Activated T-helper 1 cell treated with anti-CD3 and anti-CD28 coated beads, Interleukin-12 subunit alpha, Interleukin-12 subunit beta, Interleukin-2, Interleukin-4 antibody, amounts not matched to agents 30 ng/mL and 10 ng/mL and 1 ng/mL, durations not matched to agents 14 hours and 24 hours and 36 hours (primary cell): ENCODE results near the gene TMSB10. TPM values are rescaled to one million over a fixed set of nuclear protein-coding genes. Genes with fewer than 3 reads are reported as not detected.
"Not testable (repeated sequence)": the region's sequence is repeated elsewhere in the genome, so short reads cannot be mapped to it uniquely, and the experiment has no call there.

Experiments
- DNase-seq: peaks from one replicate; pipeline ENCODE4 v3.0.0; 2021; ENCODE audit warnings: low spot score
- H3K27ac Mint-ChIP-seq: one replicate; pipeline ENCODE4 v1.8.0; 2021; ENCODE audit warnings: mild to moderate bottlenecking, mixed read lengths
- H3K27me3 Mint-ChIP-seq: one replicate; pipeline ENCODE4 v1.8.0; 2022; ENCODE audit warnings: mild to moderate bottlenecking, moderate library complexity, mixed read lengths; ENCODE audit not compliant: insufficient read depth
- H3K36me3 Mint-ChIP-seq: one replicate; pipeline ENCODE4 v1.8.0; 2021; ENCODE audit warnings: low read depth, mixed read lengths
- H3K4me1 Mint-ChIP-seq: one replicate; pipeline ENCODE4 v1.8.0; 2021; ENCODE audit warnings: low read depth, mixed read lengths
- H3K4me3 Mint-ChIP-seq: one replicate; pipeline ENCODE4 v1.8.0; 2021; ENCODE audit warnings: mild to moderate bottlenecking, moderate library complexity, mixed read lengths
- H3K9me3 Mint-ChIP-seq: one replicate; pipeline ENCODE4 v1.8.0; 2021; ENCODE audit warnings: mixed read lengths
- intact Hi-C: fragments of 100-400 bp; cut with micrococcal nuclease; formaldehyde crosslinking; loops from one replicate; pipeline ENCODE4 v1.15.1; 2024
- total RNA-seq: library from RNA; stranded (reverse); gene quantifications from 2 replicates; pipeline ENCODE4 v1.2.3, GENCODE V29; 2022

TMSB10 gene
- total RNA-seq, result 2,415 and 2,510 TPM in 2 replicates

DNA sequence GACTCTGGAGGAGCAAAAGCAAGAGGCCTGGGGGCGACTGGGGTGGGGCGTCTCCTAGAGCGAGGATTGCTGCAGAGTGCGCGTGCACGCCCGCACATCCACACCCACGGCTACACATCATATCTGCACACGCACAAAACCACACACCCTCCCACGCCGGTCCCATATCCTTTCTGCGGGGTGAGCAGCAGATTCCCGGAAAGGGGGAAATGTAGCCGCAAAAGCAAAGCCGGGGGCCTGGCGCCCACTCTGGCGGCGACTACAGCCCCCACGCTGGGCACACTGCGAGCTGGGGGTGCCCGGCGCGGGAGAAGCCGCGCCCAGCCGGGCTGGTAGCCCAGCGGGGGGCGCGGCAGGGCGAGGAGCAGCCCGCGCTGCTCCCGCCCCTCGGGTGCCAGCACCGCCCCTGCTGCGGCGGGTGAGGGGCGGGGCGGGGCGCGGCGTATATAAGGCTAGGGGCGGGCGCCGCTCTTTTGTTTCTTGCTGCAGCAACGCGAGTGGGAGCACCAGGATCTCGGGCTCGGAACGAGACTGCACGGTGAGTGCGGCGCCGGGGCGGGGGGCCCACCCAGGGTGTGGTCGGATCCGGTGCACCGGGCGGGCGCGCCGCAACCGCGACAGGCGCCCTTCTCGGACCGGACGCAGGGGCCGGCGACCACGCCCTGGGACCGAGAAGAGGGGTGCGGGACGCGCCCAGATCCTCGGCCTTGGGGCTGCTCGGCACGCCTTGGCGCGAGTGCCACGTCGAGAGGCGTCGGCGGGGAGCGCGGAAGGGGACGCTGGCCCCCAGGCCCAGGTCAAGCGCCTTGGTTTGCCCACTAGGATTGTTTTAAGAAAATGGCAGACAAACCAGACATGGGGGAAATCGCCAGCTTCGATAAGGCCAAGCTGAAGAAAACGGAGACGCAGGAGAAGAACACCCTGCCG, at the start of gene TMSB10:
TSS of gene TMSB10 (plus strand) at position 476 of the 927 bp plus-strand sequence.
- Mint-ChIP-seq H3K27ac (peak within 1 kb of the TSS; percentile 95), H3K4me3 (peak within 1 kb of the TSS; percentile 97), H3K9me3 (peaks cover 23% of the 10 kb centered on the region), H3K27me3 (no peaks in the 10 kb centered on the region), H3K36me3 (peaks cover 37% of the 10 kb centered on the region), H3K4me1 (peaks cover 78% of the 10 kb centered on the region)
- DNase-seq, result peak; percentile 88
- intact Hi-C loops, result loop anchor here (1.0 kb wide), 9 partner anchors 7 to 88 kb away; no protein-coding TSS in a partner anchor

- DNase-seq, result no peak
- peak overlapping the region; percentile 83 for H3K27ac Mint-ChIP-seq
- H3K9me3 Mint-ChIP-seq, result peaks cover 19% of the 10 kb centered on the region
- intact Hi-C loops, result loop anchor here (1.0 to 5.0 kb wide), 2 partner anchors 9 to 338 kb away; partner anchors contain the start of gene DNAH6
- no peaks in the 10 kb centered on the region for H3K27me3 Mint-ChIP-seq
- peaks cover 45% of the 10 kb centered on the region for H3K36me3 Mint-ChIP-seq
- peaks cover 85% of the 10 kb centered on the region for H3K4me1 Mint-ChIP-seq
- H3K4me3 Mint-ChIP-seq, result peak overlapping the region; percentile 72
Measured at GRCh38 chr2:84855731-84856130, 49.7 kb upstream of the TMSB10 start.

DNA sequence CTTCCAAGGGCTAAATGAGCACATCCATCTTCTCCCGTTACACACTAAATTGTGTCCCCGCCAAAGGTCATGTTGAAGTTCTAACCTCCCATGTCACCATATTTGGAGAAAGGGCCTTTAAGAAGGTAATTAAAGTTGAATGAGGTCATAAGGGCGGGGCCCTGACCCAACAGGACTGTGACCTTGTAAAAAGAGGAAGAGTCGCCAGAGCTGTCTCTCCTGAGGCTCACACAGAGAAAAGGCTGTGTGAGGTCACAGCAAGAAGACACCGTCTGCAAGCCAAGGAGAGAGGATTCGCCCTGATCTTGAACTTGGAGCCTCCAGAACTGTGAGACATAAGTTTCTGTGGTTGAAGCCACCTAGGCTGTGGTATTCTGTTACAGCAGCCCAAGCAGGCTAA, 48.7 kb upstream of the TMSB10 start:
- peaks cover 40% of the 10 kb centered on the region for H3K36me3 Mint-ChIP-seq
- H3K4me3 Mint-ChIP-seq, result peak overlapping the region; percentile 72
- peak; percentile 33 for DNase-seq
- H3K27ac Mint-ChIP-seq, result peak overlapping the region; percentile 83
- intact Hi-C loops, result loop anchor here (1.0 to 5.0 kb wide), 2 partner anchors 10 to 339 kb away; partner anchors contain the start of gene DNAH6
- peaks cover 19% of the 10 kb centered on the region for H3K9me3 Mint-ChIP-seq
- peaks cover 85% of the 10 kb centered on the region for H3K4me1 Mint-ChIP-seq
- H3K27me3 Mint-ChIP-seq, result no peaks in the 10 kb centered on the region

- H3K27ac Mint-ChIP-seq, result peak overlapping the region; percentile 41
- H3K4me1 Mint-ChIP-seq, result peaks cover 86% of the 10 kb centered on the region
- peaks cover 38% of the 10 kb centered on the region for H3K36me3 Mint-ChIP-seq
- H3K4me3 Mint-ChIP-seq, result peak overlapping the region; percentile 72
- peaks cover 13% of the 10 kb centered on the region for H3K9me3 Mint-ChIP-seq
- intact Hi-C loops, result loop anchor here (5.0 kb wide), 1 partner anchor 340 kb away; the partner anchor contains the start of gene DNAH6
- H3K27me3 Mint-ChIP-seq, result no peaks in the 10 kb centered on the region
- DNase-seq, result no peak
Measured at GRCh38 chr2:84857566-84857965, 47.9 kb upstream of the TMSB10 start.

GRCh38 chr2:84858123-84858522, 47.3 kb upstream of the TMSB10 start:
- intact Hi-C loops, result loop anchor here (5.0 kb wide), 1 partner anchor 341 kb away; the partner anchor contains the start of gene DNAH6
- H3K27me3 Mint-ChIP-seq, result no peaks in the 10 kb centered on the region
- H3K27ac Mint-ChIP-seq, result peak overlapping the region; percentile 28
- DNase-seq, result no peak
- H3K4me1 Mint-ChIP-seq, result peaks cover 91% of the 10 kb centered on the region
- peaks cover 33% of the 10 kb centered on the region for H3K36me3 Mint-ChIP-seq
- H3K9me3 Mint-ChIP-seq, result peaks cover 7% of the 10 kb centered on the region
- H3K4me3 Mint-ChIP-seq, result no peak overlapping the region

DNA sequence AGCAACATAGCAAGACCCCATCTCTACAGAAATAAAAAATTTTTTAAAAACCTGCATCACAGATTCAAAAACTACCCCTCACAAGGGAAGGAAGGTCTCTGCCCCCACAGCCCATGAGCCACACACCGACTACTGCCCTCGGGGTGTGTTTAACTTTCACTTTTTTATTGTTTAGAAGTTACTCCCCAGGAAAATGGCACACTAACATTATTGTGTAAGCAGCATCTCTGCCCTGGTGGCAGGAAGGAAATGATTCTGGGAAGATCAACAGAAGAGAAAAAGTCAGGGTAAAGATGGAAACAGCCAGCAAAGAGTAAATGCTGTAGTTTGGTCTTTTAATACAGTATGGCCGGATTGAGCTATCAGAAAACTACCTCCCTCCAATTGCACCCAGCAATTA, 46.5 kb upstream of the TMSB10 start:
- DNase-seq, result no peak
- Mint-ChIP-seq H3K36me3 (peaks cover 31% of the 10 kb centered on the region), H3K27me3 (no peaks in the 10 kb centered on the region), H3K27ac (peak overlapping the region; percentile 46), H3K4me3 (peak overlapping the region; percentile 34), H3K4me1 (peaks cover 91% of the 10 kb centered on the region), H3K9me3 (peaks cover 4% of the 10 kb centered on the region)
- intact Hi-C loops, result loop anchor here (5.0 kb wide), 1 partner anchor 342 kb away; the partner anchor contains the start of gene DNAH6

DNA sequence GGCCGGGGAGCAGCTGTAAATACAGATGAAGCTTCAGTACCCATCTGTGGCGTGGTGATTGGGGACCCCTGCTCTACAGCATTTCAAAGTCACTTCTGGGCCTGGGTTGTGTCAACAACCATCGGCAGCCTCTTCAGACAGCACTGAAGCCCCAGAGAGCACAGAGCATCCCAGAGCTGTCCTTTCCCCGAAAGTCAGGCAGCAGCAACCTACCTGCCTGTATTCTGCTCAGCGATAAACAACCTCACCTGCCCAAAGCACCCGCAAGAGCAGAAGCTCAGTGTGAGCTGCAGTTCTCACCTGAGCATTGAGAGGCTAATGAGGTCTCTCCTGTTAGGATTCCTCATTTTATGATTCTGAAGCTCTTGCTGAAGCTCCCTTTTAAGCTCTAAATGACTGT, 43.9 kb upstream of the TMSB10 start:
- no peaks in the 10 kb centered on the region for H3K9me3 Mint-ChIP-seq
- no peak for DNase-seq
- no peak overlapping the region for H3K4me3 Mint-ChIP-seq
- H3K36me3 Mint-ChIP-seq, result peaks cover 35% of the 10 kb centered on the region
- intact Hi-C loops, result no loop called here
- no peak overlapping the region for H3K27ac Mint-ChIP-seq
- H3K4me1 Mint-ChIP-seq, result peaks cover 88% of the 10 kb centered on the region
- H3K27me3 Mint-ChIP-seq, result no peaks in the 10 kb centered on the region

DNA sequence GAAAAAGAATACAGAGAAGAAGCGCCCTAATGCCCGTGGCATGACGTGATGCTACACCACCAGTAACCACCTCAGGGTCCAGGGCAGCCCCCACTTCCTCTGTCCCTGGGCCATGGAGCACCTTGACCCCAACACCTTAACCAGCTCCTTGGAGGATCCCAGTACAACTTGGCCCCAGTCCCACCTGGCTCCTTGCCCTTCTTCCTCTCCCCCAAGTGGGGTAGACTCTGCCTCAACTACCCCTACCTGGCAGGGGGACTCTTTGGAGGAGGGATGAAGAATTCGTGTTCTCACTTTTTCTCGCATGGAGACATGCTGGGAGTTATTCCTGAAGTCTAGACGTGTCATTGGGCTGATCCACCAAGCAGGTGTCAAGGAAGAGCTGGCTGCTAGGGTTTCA, 43.5 kb upstream of the TMSB10 start:
- no peak overlapping the region for H3K27ac Mint-ChIP-seq
- peaks cover 32% of the 10 kb centered on the region for H3K36me3 Mint-ChIP-seq
- no peak for DNase-seq
- H3K9me3 Mint-ChIP-seq, result no peaks in the 10 kb centered on the region
- intact Hi-C loops, result no loop called here
- no peaks in the 10 kb centered on the region for H3K27me3 Mint-ChIP-seq
- no peak overlapping the region for H3K4me3 Mint-ChIP-seq
- H3K4me1 Mint-ChIP-seq, result peaks cover 88% of the 10 kb centered on the region

DNA sequence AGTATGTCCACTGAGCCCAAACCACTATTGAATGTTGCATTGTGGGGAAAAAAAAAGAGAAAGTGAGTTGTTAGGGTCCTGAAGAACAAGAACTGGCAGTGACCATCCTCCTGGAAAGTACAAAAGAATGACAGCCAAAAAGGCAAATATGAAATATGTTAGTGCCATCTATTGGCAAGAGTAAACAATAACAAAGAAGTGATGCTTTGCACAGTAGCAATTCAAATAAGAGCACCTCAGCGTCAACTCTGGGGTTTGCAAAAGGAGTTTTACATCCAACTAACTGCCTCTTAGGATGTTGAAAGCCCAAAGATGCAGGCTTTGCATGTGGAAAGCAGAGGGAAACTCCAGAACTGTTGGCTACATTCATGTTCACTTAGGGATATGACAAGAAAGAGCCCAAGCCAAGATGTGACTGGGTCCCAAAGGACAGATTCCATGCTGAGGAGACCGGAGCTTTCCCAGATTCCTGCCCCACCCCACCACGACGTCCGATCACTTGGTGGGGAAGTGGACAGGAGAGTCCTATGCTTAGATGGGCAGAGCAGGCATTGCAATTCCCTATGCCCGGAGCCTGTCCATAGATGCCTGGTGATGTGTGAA, 40.2 kb upstream of the TMSB10 start:
- no peaks in the 10 kb centered on the region for H3K27me3 Mint-ChIP-seq
- H3K4me1 Mint-ChIP-seq, result peaks cover 70% of the 10 kb centered on the region
- peak overlapping the region; percentile 67 for H3K27ac Mint-ChIP-seq
- H3K4me3 Mint-ChIP-seq, result no peak overlapping the region
- peaks cover 35% of the 10 kb centered on the region for H3K36me3 Mint-ChIP-seq
- no peak for DNase-seq
- H3K9me3 Mint-ChIP-seq, result no peaks in the 10 kb centered on the region
- intact Hi-C loops, result loop anchor here (1.0 to 5.0 kb wide), 5 partner anchors 8 to 370 kb away; partner anchors contain the start of gene TRABD2A

DNA sequence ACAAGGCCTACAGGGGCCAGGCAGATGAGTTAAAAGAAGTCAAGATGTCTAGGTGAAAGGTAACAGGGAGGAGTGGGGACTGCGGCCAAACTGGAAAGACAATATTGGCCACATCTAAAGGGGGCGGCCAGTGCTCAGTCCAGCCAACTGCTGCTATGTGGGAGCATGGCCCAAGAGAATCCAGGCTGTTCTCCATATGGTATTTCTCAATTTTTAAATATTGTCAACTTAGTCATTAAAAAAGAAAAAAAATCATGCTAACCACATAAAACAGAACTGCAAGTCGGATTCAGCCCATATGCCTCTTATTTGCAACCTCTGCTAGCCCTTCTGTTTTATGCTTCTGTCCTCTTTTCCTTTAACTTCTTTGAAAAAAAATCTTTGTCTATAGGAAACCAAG, 39.3 kb upstream of the TMSB10 start:
- Mint-ChIP-seq H3K27ac (no peak overlapping the region), H3K9me3 (no peaks in the 10 kb centered on the region), H3K4me1 (peaks cover 68% of the 10 kb centered on the region), H3K27me3 (no peaks in the 10 kb centered on the region), H3K4me3 (no peak overlapping the region), H3K36me3 (peaks cover 41% of the 10 kb centered on the region)
- intact Hi-C loops, result loop anchor here (5.0 kb wide), 1 partner anchor 224 kb away; no protein-coding TSS in a partner anchor
- no peak for DNase-seq

- H3K9me3 Mint-ChIP-seq, DNase-seq, H3K27me3 Mint-ChIP-seq, H3K4me3 Mint-ChIP-seq, H3K27ac Mint-ChIP-seq: not testable (repeated sequence)
- Mint-ChIP-seq H3K36me3 (peaks cover 41% of the 10 kb centered on the region), H3K4me1 (peaks cover 58% of the 10 kb centered on the region)
- intact Hi-C loops, result loop anchor here (5.0 kb wide), 1 partner anchor 226 kb away; no protein-coding TSS in a partner anchor
Measured at GRCh38 chr2:84868327-84868726, 37.1 kb upstream of the TMSB10 start.

DNA sequence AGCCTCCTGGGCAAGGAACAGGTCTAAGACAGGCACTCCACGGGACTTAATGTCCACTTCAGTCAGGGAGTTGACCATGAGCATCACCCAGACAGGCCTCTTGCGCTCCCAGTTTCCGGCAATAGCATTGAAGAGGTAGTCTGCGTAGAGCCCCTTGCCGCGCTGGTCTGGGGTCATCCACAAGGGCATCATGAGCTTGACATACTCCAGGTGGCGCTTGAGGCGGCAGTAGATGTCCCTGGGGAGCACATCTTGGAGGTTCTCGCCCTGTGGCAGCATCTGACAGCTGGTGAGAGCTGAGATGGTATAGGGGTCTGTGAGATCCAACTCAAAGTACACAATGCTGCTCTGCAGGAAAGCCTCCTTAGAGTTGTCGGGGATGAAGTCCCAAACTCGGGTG, 35.1 kb upstream of the TMSB10 start:
- intact Hi-C loops, result no loop called here
- Mint-ChIP-seq H3K36me3 (peaks cover 49% of the 10 kb centered on the region), H3K9me3 (no peaks in the 10 kb centered on the region), H3K4me1 (peaks cover 67% of the 10 kb centered on the region), H3K27ac (peak overlapping the region; percentile 29), H3K4me3 (no peak overlapping the region), H3K27me3 (no peaks in the 10 kb centered on the region)
- no peak for DNase-seq
